ENCODE measurements around the gene SIVA1. TPM values are rescaled to one million over a fixed set of nuclear protein-coding genes. Genes with fewer than 3 reads are reported as not detected.

SIVA1 gene
- total RNA-seq, 1 experiment from 2014 or later = 105 TPM

DNA sequence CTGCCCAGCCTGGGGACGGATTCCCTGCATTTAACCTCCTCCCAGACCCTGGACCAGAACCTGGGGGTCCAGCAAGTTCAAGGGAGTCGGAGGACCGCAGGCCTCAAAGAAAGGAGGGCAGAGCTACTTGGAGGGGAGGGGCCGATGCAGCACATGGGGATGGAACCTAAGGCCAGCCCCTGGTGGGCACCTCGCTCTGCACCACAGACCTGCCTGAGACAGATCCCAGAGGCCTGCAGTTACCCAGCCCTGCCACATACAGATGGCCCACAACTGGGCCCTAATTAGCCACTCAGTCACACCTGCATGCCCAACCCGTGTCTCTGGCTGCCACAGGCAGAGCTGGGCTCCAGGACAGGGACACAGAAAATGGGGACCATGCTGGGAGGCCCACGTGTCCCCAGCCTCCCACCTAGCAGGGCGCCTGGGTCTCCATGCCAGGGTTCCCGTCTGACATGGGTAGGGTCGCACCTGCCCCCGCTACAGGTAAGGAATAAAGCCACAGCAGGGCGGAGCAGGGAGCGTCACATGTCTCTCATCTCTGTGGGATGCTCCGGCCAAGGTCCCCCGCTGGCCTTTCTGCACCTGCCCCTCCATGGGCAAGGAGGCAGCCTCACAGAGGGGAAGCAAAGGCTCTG lies 25.9 kb downstream of the SIVA1 start:
- no peaks in the 10 kb centered on the region; the same call in 1 of the 2 replicates for H3K36me3 ChIP-seq (ENCODE audit: control insufficient read depth, insufficient read depth, low read length)

DNA sequence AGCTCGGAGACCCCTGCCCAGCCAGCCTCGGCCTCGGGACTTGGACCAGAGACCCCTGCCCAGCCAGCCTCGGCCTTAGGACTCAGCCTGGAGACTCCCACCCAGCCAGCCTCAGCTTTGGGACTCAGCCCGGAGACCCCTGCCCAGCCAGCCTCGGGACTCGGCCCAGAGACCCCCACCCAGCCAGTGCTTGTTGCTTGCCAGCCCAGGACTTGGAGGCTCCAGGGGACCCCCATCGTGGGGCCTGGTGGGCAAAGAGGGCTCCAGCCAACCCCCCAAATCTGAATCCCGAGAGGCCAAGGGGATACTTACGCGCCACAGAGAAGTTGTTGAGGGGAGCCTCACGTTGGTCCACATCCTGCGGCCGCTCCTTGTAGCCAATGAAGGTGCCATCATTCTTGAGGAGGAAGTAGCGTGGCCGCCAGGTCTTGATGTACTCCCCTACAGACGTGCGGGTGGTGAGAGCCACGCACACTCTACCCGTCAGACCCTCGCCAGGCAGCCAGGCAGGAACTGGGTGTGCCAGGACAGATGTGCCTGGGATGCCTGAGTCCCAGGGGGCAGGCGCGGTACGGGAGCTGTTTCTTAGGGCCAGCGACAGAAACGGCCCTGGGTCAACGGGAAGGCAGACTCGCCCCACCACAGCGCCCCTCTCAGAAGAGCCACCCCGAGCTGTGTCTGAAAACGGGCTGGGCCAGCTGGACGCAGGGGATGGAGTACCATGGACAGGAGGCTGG lies 27.0 kb downstream of the SIVA1 start:
- TF ChIP-seq CTCF (IDR thresholded peaks at IDR 0.05; ENCODE audit: insufficient read depth in 1 of 2, low read depth in 1 of 2, low read length in 1 of 2, severe bottlenecking in 1 of 2, unreplicated experiment in 1 of 2) = no peak
- no TSS peak for BruUV-seq (replicated peaks)
- Histone ChIP-seq H3K4me3 (ENCODE audit: low read depth, low read length) (no peak overlapping the region), H3K36me3 (ENCODE audit: control insufficient read depth, insufficient read depth, low read length) (no peaks in the 10 kb centered on the region; the same call in 1 of the 2 replicates), H3K4me1 (no peaks in the 10 kb centered on the region), H3K9me3 (no peaks in the 10 kb centered on the region), H3K27me3 (replicated peaks; ENCODE audit: control insufficient read depth, insufficient read depth, low read length) (no peaks in the 10 kb centered on the region)
- no peak overlapping the region for H3K27ac Mint-ChIP-seq (ENCODE audit: unreplicated experiment)
- H3K4me3 Mint-ChIP-seq (ENCODE audit: unreplicated experiment) = no peak overlapping the region
- no peaks in the 10 kb centered on the region for H3K9me3 Mint-ChIP-seq (ENCODE audit: unreplicated experiment)
- ChIA-PET CTCF (interaction anchor here (0.5 kb wide), 1 partner anchor 11 kb away, joined by 3 read pairs; no protein-coding TSS in a partner anchor), POLR2A (interaction anchor here (0.7 kb wide), 1 partner anchor 955 kb away, joined by 9 read pairs; no protein-coding TSS in a partner anchor)
- no peak for DNase-seq
- intact Hi-C loops (cut with micrococcal nuclease; ENCODE audit: unreplicated experiment) = no loop called here
- no peaks in the 10 kb centered on the region for H3K27me3 Mint-ChIP-seq (ENCODE audit: insufficient read depth, unreplicated experiment)
- H3K4me1 Mint-ChIP-seq (ENCODE audit: low read depth, unreplicated experiment) = no peaks in the 10 kb centered on the region
- H3K36me3 Mint-ChIP-seq (ENCODE audit: insufficient read depth, unreplicated experiment) = peaks cover 28% of the 10 kb centered on the region

More for the DNA sequence above, 25.9 kb downstream of the SIVA1 start:
- no peaks in the 10 kb centered on the region for H3K9me3 ChIP-seq
- no peaks in the 10 kb centered on the region for H3K27me3 ChIP-seq (replicated peaks; ENCODE audit: control insufficient read depth, insufficient read depth, low read length)
- Mint-ChIP-seq H3K4me3 (ENCODE audit: unreplicated experiment) (no peak overlapping the region), H3K27ac (ENCODE audit: unreplicated experiment) (no peak overlapping the region), H3K27me3 (ENCODE audit: insufficient read depth, unreplicated experiment) (no peaks in the 10 kb centered on the region), H3K9me3 (ENCODE audit: unreplicated experiment) (no peaks in the 10 kb centered on the region), H3K4me1 (ENCODE audit: low read depth, unreplicated experiment) (no peaks in the 10 kb centered on the region), H3K36me3 (ENCODE audit: insufficient read depth, unreplicated experiment) (peaks cover 36% of the 10 kb centered on the region)
- H3K4me3 ChIP-seq (ENCODE audit: low read depth, low read length) = no peak overlapping the region
- CTCF ChIA-PET = interaction anchor here (0.5 to 1.2 kb wide), 3 partner anchors 10 to 1420 kb away, joined by 3 read pairs; no protein-coding TSS in a partner anchor
- DNase-seq = no peak
- POLR2A ChIA-PET = interaction anchor here (0.7 kb wide), 1 partner anchor 954 kb away, joined by 9 read pairs; no protein-coding TSS in a partner anchor
- no TSS peak for BruUV-seq (replicated peaks)
- H3K4me1 ChIP-seq = no peaks in the 10 kb centered on the region
- TF ChIP-seq CTCF (IDR thresholded peaks at IDR 0.05; ENCODE audit: insufficient read depth in 1 of 2, low read depth in 1 of 2, low read length in 1 of 2, severe bottlenecking in 1 of 2, unreplicated experiment in 1 of 2) = no peak
- intact Hi-C loops (cut with micrococcal nuclease; ENCODE audit: unreplicated experiment) = no loop called here

DNA sequence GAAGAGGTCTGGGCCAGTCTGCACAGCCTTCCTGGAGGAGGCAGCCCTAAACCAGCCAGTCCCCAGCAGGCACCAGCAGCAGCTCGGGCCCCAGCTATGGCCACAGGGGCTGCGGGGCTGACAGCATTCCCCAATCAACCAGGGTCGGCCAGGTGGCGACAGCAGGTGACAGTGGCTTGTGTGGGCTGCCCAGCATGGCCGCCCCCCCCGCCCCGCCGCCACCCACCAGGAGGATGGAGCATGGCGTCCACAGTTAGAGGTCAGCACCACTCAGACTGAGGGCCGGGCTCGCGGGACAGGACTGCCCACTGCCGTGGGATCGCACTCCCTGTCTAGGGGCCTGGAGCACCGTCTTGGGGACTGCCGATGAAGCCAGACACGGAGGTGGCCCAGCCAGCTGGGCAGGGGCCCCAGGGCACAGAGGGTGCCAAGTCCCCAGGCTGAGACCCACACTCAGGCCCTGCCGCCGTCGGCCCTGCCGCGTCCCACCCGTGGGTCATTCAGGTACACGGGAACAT lies 27.6 kb downstream of the SIVA1 start:
- no peak for TF ChIP-seq CTCF (IDR thresholded peaks at IDR 0.05; ENCODE audit: insufficient read depth in 1 of 2, low read depth in 1 of 2, low read length in 1 of 2, severe bottlenecking in 1 of 2, unreplicated experiment in 1 of 2)
- H3K27me3 Mint-ChIP-seq (ENCODE audit: insufficient read depth, unreplicated experiment) = no peaks in the 10 kb centered on the region
- intact Hi-C loops (cut with micrococcal nuclease; ENCODE audit: unreplicated experiment) = no loop called here
- H3K4me1 Mint-ChIP-seq (ENCODE audit: low read depth, unreplicated experiment) = no peaks in the 10 kb centered on the region
- H3K9me3 ChIP-seq = no peaks in the 10 kb centered on the region
- POLR2A ChIA-PET = no interaction called here
- no peak overlapping the region for H3K4me3 ChIP-seq (ENCODE audit: low read depth, low read length)
- H3K27ac Mint-ChIP-seq (ENCODE audit: unreplicated experiment) = no peak overlapping the region
- H3K27me3 ChIP-seq (replicated peaks; ENCODE audit: control insufficient read depth, insufficient read depth, low read length) = no peaks in the 10 kb centered on the region
- no TSS peak for BruUV-seq (replicated peaks)
- H3K36me3 Mint-ChIP-seq (ENCODE audit: insufficient read depth, unreplicated experiment) = peaks cover 25% of the 10 kb centered on the region
- DNase-seq = no peak
- H3K4me1 ChIP-seq = no peaks in the 10 kb centered on the region
- H3K36me3 ChIP-seq (ENCODE audit: control insufficient read depth, insufficient read depth, low read length) = no peaks in the 10 kb centered on the region; the same call in 1 of the 2 replicates
- H3K4me3 Mint-ChIP-seq (ENCODE audit: unreplicated experiment) = no peak overlapping the region
- CTCF ChIA-PET = no interaction called here
- H3K9me3 Mint-ChIP-seq (ENCODE audit: unreplicated experiment) = no peaks in the 10 kb centered on the region
